HG02970 (cell line): ENCODE measurements around the gene AKR7A2.

Experiments used
- ATAC-seq: cut with Tn5 transposase; IDR thresholded peaks from one replicate; pipeline ENCODE4 v1.9.1; 2021; ENCODE audit warnings: mild to moderate bottlenecking, moderate library complexity, moderate number of reproducible peaks; ENCODE audit not compliant: unreplicated experiment, low FRiP score

Gene AKR7A2

GRCh38 chr1:19326748-19327065 lies 14.8 kb upstream of the AKR7A2 start:
- ATAC-seq: no peak

- no peak for ATAC-seq
These were observed 14.2 kb upstream of the AKR7A2 start for GRCh38 chr1:19325958-19326747.

DNA sequence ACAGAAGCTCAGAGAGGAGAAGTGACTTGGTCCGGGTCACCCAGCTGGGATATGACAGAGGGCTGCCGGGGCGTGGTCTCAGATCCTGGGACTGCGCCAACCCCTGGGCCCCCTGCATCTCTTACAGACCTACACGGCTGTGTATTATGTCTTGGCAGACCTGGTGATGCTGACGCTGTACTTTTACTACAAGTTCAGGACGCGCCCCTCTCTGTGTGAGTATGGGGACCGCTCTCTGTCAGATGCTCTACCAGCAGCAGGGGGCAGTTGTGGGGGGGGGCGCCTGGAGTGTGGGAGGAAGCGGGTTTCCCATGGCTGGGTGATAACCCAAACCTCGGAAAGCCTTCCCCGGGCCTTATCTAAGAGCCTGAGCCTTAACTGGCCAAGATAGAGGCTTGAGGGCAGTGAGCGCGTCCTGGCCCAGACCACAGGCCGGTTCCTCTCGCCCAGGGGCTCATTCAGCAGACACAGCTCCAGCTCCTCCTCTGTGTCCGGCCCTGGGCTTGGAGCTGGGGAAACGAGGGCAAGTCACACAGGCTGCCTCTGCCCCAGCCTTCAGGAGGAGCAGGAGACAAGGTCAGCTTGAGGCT lies 13.5 kb upstream of the AKR7A2 start:
- ATAC-seq: no peak

- ATAC-seq: no peak
These were observed 12.7 kb upstream of the AKR7A2 start for GRCh38 chr1:19324665-19324990.

GRCh38 chr1:19323987-19324664 lies 12.2 kb upstream of the AKR7A2 start:
- ATAC-seq: no peak

DNA sequence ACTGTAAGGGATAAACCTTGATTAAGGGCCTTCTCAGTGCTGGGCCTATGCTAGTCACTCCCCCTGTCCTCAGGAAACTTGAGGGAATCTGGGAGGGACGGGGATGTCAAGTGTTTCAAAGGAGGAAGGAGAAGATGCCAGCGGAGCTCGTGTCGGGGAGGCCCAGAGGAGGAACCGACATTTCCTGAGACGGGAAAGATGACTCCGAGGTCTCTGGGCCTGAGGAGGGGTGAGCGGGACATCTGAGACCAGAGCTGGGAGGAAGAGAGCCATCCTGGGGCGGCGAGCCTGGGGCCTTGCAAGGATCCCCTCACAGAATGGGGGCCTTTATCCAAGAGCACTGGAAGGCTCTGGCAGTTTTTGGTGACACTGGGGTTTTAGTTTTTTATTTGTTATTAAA lies 10.5 kb upstream of the AKR7A2 start:
- no peak for ATAC-seq

- no peak for ATAC-seq
These were observed 9.1 kb upstream of the AKR7A2 start for GRCh38 chr1:19321071-19321470.

- ATAC-seq: no peak
These were observed 7.3 kb upstream of the AKR7A2 start for GRCh38 chr1:19319196-19319595.

GRCh38 chr1:19317126-19317910 lies 5.4 kb upstream of the AKR7A2 start:
- no peak for ATAC-seq

- no peak for ATAC-seq
These were observed 3.6 kb upstream of the AKR7A2 start for GRCh38 chr1:19315378-19316198.

GRCh38 chr1:19313961-19314882 lies 2.3 kb upstream of the AKR7A2 start:
- no peak for ATAC-seq

- ATAC-seq: no peak
These were observed 1.7 kb upstream of the AKR7A2 start for GRCh38 chr1:19313636-19313959.

GRCh38 chr1:19312782-19313635 lies 1.1 kb upstream of the AKR7A2 start:
- peak; percentile 14 for ATAC-seq

DNA sequence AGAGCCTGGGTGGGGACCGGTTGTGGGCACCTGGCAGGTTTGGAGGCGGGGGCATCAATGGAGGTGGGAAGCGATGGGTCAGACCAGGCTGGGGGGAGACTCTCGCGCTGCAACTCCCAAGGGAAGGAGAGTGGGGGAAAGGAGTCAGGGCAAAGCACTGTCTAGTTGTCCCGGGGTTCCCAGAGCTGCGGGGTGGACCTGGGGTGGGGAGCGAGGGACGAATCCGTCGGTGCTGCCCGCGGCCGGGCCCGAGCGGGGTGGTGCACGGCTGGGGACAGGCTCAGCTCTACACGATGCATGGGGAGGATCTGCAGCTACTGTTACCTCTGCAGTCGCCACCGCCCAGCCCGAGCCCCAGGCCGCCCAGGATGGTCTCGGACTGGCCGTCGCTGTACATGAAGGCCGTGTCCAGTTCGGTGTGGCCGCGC lies 427 bp downstream of the AKR7A2 start:
- no peak for ATAC-seq

DNA sequence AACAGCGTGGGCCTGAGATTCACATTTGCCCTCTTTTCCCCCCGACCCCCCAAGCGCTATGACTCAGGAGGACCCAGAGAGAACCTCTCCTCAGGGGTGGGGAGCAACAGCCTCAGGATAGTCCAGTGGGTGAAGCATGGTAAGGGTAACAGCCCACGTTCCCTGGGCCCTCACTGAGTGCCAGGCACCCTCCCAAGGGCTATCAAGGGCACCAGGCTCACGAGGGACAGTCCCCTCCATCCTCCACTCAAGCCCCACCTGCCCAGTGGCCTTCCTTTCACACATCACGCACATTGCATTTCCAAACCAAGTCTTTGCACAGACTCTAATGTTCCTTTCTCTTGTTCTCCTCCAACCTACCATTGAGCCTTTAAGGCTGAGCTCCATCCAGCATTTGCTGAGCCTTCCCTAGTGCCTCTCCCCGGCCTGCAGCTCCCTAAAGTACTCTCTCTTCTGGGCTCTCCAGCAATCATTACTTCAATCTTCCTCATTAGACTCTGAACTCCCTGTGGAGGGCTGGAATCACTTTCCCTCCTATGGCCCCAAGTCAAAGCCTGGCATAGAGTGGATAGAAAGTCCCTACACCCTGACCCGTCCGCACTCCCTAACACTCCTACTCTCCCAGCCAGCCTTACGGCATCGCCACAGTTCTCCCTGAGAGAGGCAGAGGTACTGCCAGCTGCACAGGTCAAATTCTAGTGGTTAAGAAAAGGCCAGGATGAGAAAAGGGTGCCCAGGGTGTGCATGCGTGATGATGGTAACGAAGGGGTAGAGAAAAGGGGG lies 1.0 kb downstream of the AKR7A2 start:
- no peak for ATAC-seq

DNA sequence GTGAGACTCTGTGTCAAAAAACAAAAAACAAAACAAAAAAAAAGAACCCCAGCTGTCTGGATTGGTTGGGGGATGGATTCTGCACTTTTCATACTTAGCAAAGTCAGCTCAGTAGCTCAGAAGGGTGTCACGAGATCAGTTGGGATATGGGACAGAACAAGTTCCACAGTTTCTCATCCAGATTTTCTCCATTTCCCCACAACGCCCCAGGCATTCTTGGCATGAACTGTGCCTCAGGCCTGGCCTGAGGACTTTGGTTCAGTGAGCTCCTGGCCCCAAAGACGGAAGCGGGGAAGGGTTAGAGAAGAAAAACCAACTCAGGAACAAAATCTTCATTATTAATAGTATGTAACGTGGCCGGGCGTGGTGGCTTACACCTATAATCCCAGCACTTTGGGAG lies 1.9 kb downstream of the AKR7A2 start:
- ATAC-seq: no peak

- ATAC-seq: no peak
These were observed 2.7 kb downstream of the AKR7A2 start for GRCh38 chr1:19309123-19309813.
